GM19397 (cell line): ENCODE measurements around the gene ICE2.
A peak's percentile ranks its signal among the peaks of the same experiment; 100 is the strongest.

Source experiments
- ATAC-seq: cut with Tn5 transposase; IDR thresholded peaks from one replicate; pipeline ENCODE4 v1.9.1; 2021; ENCODE audit warnings: mild to moderate bottlenecking, moderate library complexity; ENCODE audit not compliant: unreplicated experiment

Gene ICE2

GRCh38 chr15:60392601-60392985 is 86.3 kb downstream of the ICE2 start:
- ATAC-seq: no peak

GRCh38 chr15:60391722-60392315 is 87.1 kb downstream of the ICE2 start:
- no peak for ATAC-seq

- no peak for ATAC-seq
Measured at GRCh38 chr15:60390871-60391501, 88.0 kb downstream of the ICE2 start.

GRCh38 chr15:60390231-60390630 is 88.7 kb downstream of the ICE2 start:
- ATAC-seq: no peak

- ATAC-seq: peak; percentile 44
Measured at GRCh38 chr15:60389261-60390077, 89.5 kb downstream of the ICE2 start.

- ATAC-seq: no peak
Measured at GRCh38 chr15:60387321-60387720, 91.6 kb downstream of the ICE2 start.

- no peak for ATAC-seq
Measured at GRCh38 chr15:60386615-60387014, 92.3 kb downstream of the ICE2 start.

- ATAC-seq: no peak
Measured at GRCh38 chr15:60385620-60386552, 93.1 kb downstream of the ICE2 start.

- ATAC-seq: no peak
Measured at GRCh38 chr15:60384526-60385126, 94.3 kb downstream of the ICE2 start.

GRCh38 chr15:60384053-60384452 is 94.9 kb downstream of the ICE2 start:
- ATAC-seq: no peak

- ATAC-seq: no peak
Measured at GRCh38 chr15:60382773-60383674, 95.9 kb downstream of the ICE2 start.

GRCh38 chr15:60381148-60381788 is 97.7 kb downstream of the ICE2 start:
- ATAC-seq: no peak

- no peak for ATAC-seq
Measured at GRCh38 chr15:60379525-60380274, 99.2 kb downstream of the ICE2 start.

- no peak for ATAC-seq
Measured at GRCh38 chr15:60379185-60379524, 99.8 kb downstream of the ICE2 start.

GRCh38 chr15:60376677-60377095 is 102.3 kb downstream of the ICE2 start:
- no peak for ATAC-seq

GRCh38 chr15:60375306-60375705 is 103.6 kb downstream of the ICE2 start:
- no peak for ATAC-seq

GRCh38 chr15:60374628-60375081 is 104.3 kb downstream of the ICE2 start:
- ATAC-seq: no peak

GRCh38 chr15:60374209-60374608 is 104.7 kb downstream of the ICE2 start:
- ATAC-seq: no peak
